Activated T-cell treated with anti-CD3 and anti-CD28 coated beads, Interleukin-2, amount 50 U/mL, for 72 hours (primary cell): ENCODE data around the gene SLC26A3. TPM values are rescaled to one million over a fixed set of nuclear protein-coding genes. Genes with fewer than 3 reads are reported as not detected.

Source experiments
- ATAC-seq, 2 donors: fragments of 150-1000 bp; cut with Tn5 transposase; replicated peaks in 1 of 2; 2 replicates each; pipeline ENCODE4 v1.10.0; 2021; ENCODE audit warnings: moderate library complexity in 2 of 2, mild to moderate bottlenecking in 1 of 2
- DNase-seq, 2 donors: peaks; one replicate each; pipeline ENCODE4 v3.0.0; 2021 to 2022; ENCODE audit warnings: mixed read lengths in 1 of 2
- H3K27ac Mint-ChIP-seq: one replicate; pipeline ENCODE4 v1.8.0; 2022; ENCODE audit warnings: mild to moderate bottlenecking, moderate library complexity, mixed read lengths
- H3K27me3 Mint-ChIP-seq: one replicate; pipeline ENCODE4 v1.8.0; 2022; ENCODE audit warnings: low read depth, mixed read lengths
- H3K36me3 Mint-ChIP-seq, 2 donors: one replicate each; pipeline ENCODE4 v1.8.0; 2022; ENCODE audit warnings: mixed read lengths in 2 of 2, mild to moderate bottlenecking in 1 of 2; ENCODE audit not compliant: insufficient read depth in 2 of 2
- H3K4me1 Mint-ChIP-seq: one replicate; pipeline ENCODE4 v1.8.0; 2022; ENCODE audit warnings: low read depth, mixed read lengths
- H3K4me3 Mint-ChIP-seq, 2 donors: one replicate each; pipeline ENCODE4 v1.8.0; 2022; ENCODE audit warnings: mild to moderate bottlenecking in 2 of 2, mixed read lengths in 2 of 2, moderate library complexity in 2 of 2
- H3K9me3 Mint-ChIP-seq, 2 donors: one replicate each; pipeline ENCODE4 v1.8.0; 2022; ENCODE audit warnings: mixed read lengths in 2 of 2
- total RNA-seq, 2 donors: library from RNA; stranded (reverse); gene quantifications; one replicate each; pipeline ENCODE4 v1.2.3, GENCODE V29; 2022

The SLC26A3 gene
- total RNA-seq, 2 donors from 2014 or later, result not detected

DNA sequence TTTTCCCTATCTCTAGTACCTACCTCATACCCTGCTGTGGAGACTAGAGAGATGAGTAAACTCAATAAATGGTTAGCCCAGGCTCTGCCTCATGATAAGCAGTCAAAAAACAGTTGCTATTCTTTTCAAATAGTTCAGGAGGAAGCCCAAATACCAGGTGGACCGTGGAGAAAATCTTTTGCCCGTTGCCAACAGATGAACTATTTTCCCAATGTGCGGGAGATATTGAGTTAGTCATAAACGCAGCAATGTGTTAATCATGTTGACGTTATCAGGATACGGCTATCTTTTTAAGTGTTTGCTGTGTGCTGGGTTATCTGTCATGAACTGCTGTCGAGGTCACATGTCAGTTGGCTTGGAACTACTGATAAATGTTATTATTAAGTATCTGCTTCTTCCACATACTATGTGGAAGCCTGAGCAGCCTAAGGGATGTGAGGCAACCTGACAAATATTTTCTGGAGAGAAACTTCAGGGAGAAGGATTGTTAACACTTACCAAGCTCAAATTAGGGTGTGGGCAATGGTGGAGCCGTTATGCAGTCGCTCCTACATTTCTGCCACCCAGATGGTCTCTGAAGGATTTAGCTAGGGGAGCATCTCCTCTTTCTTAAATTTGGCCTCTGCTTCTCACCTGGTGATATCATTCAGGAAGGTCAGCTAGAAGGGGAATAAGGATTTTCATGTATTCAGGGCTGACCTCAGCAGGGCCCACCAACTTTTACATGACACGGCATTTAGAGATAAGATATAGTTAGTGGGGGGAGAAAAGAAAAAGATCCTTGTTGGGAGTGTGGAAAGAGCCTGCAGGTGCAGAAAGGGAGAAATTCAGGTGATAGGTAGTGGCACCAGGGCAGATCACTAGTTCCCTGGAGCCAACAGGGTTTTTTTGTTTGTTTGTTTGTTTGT lies 33.5 kb upstream of the SLC26A3 start:
- ATAC-seq (no peak), DNase-seq (no peak)
- Mint-ChIP-seq H3K9me3 (peaks cover 5% of the 10 kb centered on the region in 2 donors), H3K27ac (peak overlapping the region; percentile 5), H3K27me3 (peaks cover 27% of the 10 kb centered on the region), H3K36me3 (peaks cover 3 to 6% of the 10 kb centered on the region in 2 donors), H3K4me3 (no peak overlapping the region), H3K4me1 (no peaks in the 10 kb centered on the region)

DNA sequence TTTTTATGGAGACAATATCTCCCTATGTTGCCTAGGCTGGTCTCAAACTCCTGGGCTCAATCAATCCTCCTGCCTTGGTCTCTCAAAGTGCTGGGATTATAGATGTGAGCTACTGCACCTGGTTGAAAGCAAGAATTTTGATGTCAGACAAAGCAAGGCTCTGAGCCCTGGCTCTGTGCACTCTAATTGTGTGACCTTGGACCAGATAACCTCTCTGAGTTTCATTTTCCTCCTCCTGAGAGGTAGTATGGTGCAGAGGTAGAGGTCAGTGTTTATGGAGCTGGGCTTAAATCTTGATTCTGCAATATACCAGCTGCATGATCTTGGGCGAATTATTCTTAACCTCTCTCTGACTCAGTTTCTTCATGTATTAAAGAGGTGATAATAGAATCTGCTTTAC lies 31.4 kb upstream of the SLC26A3 start:
- DNase-seq (no peak), ATAC-seq (no peak)
- no peaks in the 10 kb centered on the region for H3K4me1 Mint-ChIP-seq
- H3K9me3 Mint-ChIP-seq, result peaks cover 3 to 5% of the 10 kb centered on the region in 2 donors
- no peak overlapping the region for H3K27ac Mint-ChIP-seq
- H3K36me3 Mint-ChIP-seq, result peaks cover 0 to 2% of the 10 kb centered on the region in 2 donors
- H3K4me3 Mint-ChIP-seq, result no peak overlapping the region
- peaks cover 20% of the 10 kb centered on the region for H3K27me3 Mint-ChIP-seq

DNA sequence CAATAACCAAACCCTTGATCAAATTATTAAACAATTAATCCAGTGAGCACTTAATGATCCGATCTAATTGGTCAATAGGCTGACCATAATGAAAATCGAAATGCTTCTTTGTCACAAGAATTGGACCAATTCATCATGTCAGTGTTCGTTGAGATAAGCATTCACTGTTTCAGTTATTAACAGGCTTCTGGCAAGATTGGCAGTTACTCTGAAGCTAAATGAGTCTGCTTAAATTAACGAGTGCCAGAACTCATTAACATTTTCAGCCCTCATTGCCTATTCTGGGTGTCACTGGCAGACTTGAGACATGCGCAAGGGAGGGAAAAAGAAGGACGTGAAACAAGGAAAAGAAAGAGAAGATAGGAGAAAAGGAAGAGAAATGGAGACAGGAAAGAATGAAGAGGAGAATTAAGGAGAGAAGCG lies 30.7 kb upstream of the SLC26A3 start:
- Mint-ChIP-seq H3K4me3 (no peak overlapping the region), H3K4me1 (no peaks in the 10 kb centered on the region), H3K27me3 (peaks cover 20% of the 10 kb centered on the region), H3K9me3 (peaks cover 3 to 5% of the 10 kb centered on the region in 2 donors), H3K27ac (no peak overlapping the region), H3K36me3 (peaks cover 0 to 2% of the 10 kb centered on the region in 2 donors)
- DNase-seq (no peak), ATAC-seq (no peak)

DNA sequence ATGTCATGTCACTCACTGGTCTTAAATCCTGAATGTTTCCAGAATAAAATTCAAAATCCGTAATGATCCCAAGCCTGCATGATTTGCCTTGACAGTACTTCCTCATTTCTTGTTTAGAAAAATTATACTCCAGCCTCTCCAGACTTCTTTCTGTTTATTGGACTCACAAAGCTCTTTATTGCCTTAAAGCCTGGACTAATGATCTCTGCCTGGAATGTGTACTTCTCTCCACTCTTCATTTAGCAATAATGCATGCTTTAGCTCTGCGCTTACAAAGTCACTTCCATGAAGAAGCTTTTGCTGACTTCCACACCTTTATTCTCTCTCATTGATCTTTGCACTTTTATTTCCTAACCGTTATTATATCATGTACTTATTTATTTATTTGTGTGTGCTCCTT lies 27.4 kb upstream of the SLC26A3 start:
- H3K27ac Mint-ChIP-seq, result no peak overlapping the region
- H3K4me1 Mint-ChIP-seq, result no peaks in the 10 kb centered on the region
- H3K9me3 Mint-ChIP-seq, result peaks cover 3 to 5% of the 10 kb centered on the region in 2 donors
- peaks cover 0 to 2% of the 10 kb centered on the region in 2 donors for H3K36me3 Mint-ChIP-seq
- DNase-seq, result no peak
- ATAC-seq, result no peak
- peaks cover 13% of the 10 kb centered on the region for H3K27me3 Mint-ChIP-seq
- H3K4me3 Mint-ChIP-seq, result no peak overlapping the region

DNA sequence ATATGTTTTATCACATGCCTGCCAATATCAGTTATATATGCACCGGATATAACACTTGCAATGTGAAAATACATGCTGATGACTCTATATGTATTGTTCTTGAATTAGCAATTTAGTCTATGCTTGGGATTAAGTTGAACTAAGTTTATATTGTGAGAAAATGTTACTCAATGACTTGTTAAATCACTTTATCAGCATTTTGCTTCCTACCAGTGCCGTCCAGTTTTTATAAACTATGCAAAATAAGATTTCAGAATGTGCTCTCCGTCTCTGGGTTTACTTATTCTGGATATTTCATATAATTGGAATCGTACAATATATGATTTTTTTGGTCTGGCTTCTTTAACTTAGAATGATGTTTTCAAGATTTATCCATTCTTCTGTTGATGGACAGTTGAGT lies 25.5 kb upstream of the SLC26A3 start:
- H3K27ac Mint-ChIP-seq, result no peak overlapping the region

DNA sequence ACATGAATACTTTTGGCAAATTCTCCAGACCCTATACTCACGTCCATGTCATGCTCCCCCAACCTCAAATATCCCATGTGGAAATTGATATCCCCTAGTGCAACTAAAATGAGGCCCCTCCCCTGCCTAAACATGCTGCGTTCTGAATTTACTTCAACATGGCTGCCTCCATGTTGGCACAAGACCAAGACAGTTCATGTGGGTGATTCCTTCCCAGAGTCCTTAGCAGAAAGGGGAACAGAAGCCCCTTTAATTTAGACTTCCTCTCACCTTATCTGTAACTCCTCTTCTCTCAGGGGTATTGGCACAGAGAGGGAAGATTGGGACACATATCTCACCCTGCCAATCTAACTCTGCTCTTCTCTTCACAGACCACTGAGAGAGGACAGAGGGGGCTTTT lies 24.5 kb upstream of the SLC26A3 start:
- DNase-seq (no peak), ATAC-seq (no peak)
- no peaks in the 10 kb centered on the region for H3K4me1 Mint-ChIP-seq
- H3K27me3 Mint-ChIP-seq, result peaks cover 2% of the 10 kb centered on the region
- H3K4me3 Mint-ChIP-seq, result no peak overlapping the region
- H3K36me3 Mint-ChIP-seq, result peaks cover 0 to 2% of the 10 kb centered on the region in 2 donors
- no peak overlapping the region for H3K27ac Mint-ChIP-seq
- peaks cover 3 to 9% of the 10 kb centered on the region in 2 donors for H3K9me3 Mint-ChIP-seq

More for the DNA sequence above, 25.5 kb upstream of the SLC26A3 start:
- DNase-seq, result no peak
- no peak for ATAC-seq
- H3K4me1 Mint-ChIP-seq, result no peaks in the 10 kb centered on the region
- H3K9me3 Mint-ChIP-seq, result peaks cover 3 to 9% of the 10 kb centered on the region in 2 donors
- peaks cover 0 to 2% of the 10 kb centered on the region in 2 donors for H3K36me3 Mint-ChIP-seq
- peaks cover 8% of the 10 kb centered on the region for H3K27me3 Mint-ChIP-seq
- H3K4me3 Mint-ChIP-seq, result no peak overlapping the region

DNA sequence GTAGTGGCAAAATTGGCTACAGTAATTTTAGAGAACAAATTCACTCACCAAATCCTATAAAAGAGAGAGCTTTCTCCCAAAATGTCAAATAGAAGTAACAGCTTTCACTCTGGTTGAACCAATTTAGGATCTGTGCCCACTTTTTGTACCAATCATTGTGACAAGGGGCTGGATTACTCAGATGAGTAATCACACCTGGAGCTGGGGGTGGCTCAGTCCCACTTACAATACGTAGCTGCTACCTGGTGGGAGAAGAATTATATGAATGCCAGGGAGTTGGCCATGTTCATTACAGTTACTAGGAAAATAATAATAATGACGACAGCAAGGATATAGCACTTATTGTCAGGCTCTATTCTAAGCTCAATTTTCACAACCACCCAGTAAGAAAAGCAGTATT lies 23.4 kb upstream of the SLC26A3 start:
- Mint-ChIP-seq H3K4me3 (no peak overlapping the region), H3K36me3 (peaks cover 0 to under 1% of the 10 kb centered on the region in 2 donors), H3K9me3 (peaks cover under 1 to 7% of the 10 kb centered on the region in 2 donors), H3K4me1 (no peaks in the 10 kb centered on the region), H3K27me3 (no peaks in the 10 kb centered on the region), H3K27ac (no peak overlapping the region)
- DNase-seq, result no peak
- ATAC-seq, result no peak

DNA sequence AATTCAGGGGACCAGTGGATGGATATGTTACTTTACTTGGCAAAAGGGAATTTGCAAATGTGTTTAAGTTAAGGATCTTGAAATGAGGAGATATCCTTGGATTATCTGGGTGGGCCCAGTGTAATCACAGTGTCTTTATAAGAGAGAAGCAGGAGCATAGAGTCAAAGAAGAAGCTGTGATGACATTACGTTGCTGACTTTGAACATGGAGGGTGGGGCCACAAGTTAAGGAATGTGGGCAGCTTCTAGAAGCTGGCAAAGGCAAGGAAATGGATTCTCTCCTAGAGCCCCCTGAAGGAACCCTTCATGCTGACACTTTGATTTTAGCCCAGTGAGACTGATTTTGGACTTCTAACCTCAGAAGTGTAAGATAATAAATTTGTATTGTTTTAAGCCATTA lies 21.8 kb upstream of the SLC26A3 start:
- Mint-ChIP-seq H3K4me1 (no peaks in the 10 kb centered on the region), H3K27me3 (no peaks in the 10 kb centered on the region), H3K36me3 (no peaks in the 10 kb centered on the region), H3K27ac (no peak overlapping the region), H3K4me3 (no peak overlapping the region), H3K9me3 (peaks cover 0 to 4% of the 10 kb centered on the region in 2 donors)
- DNase-seq (no peak), ATAC-seq (no peak)

DNA sequence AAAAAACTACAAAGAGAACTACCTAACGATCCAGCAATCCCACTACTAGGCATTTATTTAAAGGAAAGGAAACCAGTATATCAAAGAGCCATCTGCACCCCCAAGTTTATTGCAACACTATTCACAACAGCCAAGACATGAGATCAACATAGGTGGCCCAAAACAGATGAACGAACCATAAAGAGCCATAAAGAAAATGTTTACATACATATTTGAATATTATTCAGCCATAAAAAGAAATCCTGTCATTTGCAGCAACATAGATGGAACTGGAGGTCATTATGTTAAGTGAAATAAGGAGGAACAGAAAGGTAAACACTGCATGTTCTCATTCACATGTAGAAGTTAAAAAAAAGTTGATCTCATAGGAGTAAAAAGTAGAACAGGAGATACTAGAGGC lies 15.6 kb upstream of the SLC26A3 start:
- peaks cover 28% of the 10 kb centered on the region for H3K4me1 Mint-ChIP-seq
- no peaks in the 10 kb centered on the region for H3K9me3 Mint-ChIP-seq
- ATAC-seq (no peak), DNase-seq (no peak)
- H3K4me3 Mint-ChIP-seq, result no peak overlapping the region
- no peak overlapping the region for H3K27ac Mint-ChIP-seq
- no peaks in the 10 kb centered on the region for H3K36me3 Mint-ChIP-seq
- no peaks in the 10 kb centered on the region for H3K27me3 Mint-ChIP-seq

DNA sequence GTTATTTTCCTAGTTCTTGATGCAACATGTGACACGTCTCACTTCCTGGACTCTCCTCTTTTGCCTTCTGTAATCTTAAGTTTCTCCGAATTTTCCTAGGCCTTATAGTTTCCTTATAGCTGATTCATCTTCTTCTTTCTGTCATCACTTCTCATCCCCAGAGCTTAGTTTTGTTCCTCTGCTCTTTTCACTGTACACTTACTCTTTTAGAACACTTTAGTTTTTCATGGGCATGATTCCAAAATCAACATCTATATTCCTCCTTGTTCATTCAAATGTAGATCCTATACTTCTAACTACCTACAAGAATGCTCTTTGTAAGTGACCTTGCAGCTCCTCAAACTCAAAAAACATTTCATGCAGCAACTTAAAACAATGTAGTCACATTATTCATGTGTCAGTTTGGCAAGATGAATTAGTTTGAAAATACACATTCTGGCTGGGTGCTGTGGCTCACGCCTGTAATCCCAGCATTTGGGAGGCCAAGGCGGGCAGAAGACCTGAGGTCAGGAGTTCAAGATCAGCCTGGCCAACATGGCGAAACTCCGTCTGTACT lies 13.1 kb upstream of the SLC26A3 start:
- Mint-ChIP-seq H3K4me1 (peaks cover 34% of the 10 kb centered on the region), H3K4me3 (peak overlapping the region; percentile 42 to 74), H3K9me3 (no peaks in the 10 kb centered on the region), H3K27me3 (no peaks in the 10 kb centered on the region), H3K27ac (peak overlapping the region; percentile 82), H3K36me3 (no peaks in the 10 kb centered on the region)
- DNase-seq, result no peak
- no peak for ATAC-seq

DNA sequence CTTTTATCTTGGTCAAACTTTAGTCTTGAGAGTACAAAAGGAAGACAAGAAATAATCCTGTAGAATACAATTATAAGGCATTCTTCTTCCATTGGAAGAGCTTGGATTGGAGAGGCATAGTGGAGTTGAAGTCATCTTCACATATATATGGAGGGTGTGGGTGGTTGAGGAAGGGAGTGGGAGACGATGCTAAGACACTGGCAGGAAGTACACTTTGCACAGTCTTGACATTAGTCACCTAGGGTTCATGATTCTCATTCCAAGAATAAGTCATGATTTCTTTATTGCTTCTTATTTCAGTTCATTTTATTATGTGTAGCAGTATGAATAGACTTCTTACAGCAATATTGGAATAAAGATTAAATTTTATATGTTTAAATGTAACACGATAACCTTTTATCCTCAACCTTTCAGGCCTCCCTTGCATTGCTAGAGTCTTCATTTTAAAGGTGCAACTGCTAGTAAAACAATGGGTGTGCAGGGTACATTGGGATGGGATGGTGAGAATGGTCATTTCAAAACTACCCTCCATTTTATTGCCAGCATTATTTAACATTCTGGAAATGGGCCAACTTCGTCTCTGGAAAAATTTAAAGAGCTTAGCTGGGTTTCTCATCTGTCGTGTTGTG lies 12.3 kb upstream of the SLC26A3 start:
- peak overlapping the region; percentile 82 for H3K27ac Mint-ChIP-seq
- peaks cover 34% of the 10 kb centered on the region for H3K4me1 Mint-ChIP-seq
- ATAC-seq (peak; percentile 90), DNase-seq (peak; percentile 45 to 55)
- H3K27me3 Mint-ChIP-seq, result no peaks in the 10 kb centered on the region
- H3K36me3 Mint-ChIP-seq, result no peaks in the 10 kb centered on the region
- H3K4me3 Mint-ChIP-seq, result peak overlapping the region in 1 of 2 donors; percentile 74
- H3K9me3 Mint-ChIP-seq, result no peaks in the 10 kb centered on the region

DNA sequence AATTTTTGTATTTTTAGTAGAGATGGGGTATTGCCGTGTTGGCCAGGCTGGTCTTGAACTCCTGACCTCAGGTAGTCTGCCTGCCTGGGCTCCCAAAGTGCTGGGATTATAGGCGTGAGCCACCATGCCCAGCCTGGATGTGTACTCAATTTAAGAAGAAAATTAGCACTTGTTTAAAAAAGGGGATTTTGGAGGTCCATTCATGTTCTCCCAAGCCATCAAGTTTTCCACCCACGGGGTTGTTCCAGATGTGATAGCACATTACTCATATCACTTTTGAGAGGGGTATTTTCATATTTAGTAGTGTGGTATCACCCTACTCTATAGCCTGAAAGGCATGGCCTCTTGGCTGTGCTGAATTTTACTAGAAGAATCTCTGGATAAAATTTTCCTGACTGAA lies 10.5 kb upstream of the SLC26A3 start:
- no peaks in the 10 kb centered on the region for H3K27me3 Mint-ChIP-seq
- H3K36me3 Mint-ChIP-seq, result no peaks in the 10 kb centered on the region
- H3K4me3 Mint-ChIP-seq, result peak overlapping the region; percentile 25 to 63
- DNase-seq (peak; percentile 50 to 58), ATAC-seq (peak; percentile 76 to 79)
- H3K9me3 Mint-ChIP-seq, result no peaks in the 10 kb centered on the region
- peaks cover 34% of the 10 kb centered on the region for H3K4me1 Mint-ChIP-seq
- peak overlapping the region; percentile 53 for H3K27ac Mint-ChIP-seq

DNA sequence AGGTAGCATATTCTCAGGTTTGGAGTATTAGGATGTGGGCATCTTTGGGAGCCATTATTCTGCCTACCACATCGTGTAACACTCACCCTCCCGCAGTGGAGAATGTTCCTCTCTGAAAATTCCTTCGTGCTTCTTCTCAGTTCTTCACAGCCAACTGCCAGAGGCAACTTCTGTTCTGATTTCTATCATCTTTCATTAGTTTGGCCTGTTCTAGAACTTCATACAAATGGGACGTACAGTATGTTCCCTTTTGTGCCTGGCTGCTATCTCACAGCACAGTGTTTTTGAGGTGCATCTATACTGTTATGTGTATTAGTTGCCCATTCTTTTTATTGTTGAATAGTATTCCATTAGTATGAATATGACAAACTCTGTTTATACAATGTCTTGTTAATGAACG lies 8.9 kb upstream of the SLC26A3 start:
- DNase-seq (no peak), ATAC-seq (no peak)
- Mint-ChIP-seq H3K4me1 (peaks cover 34% of the 10 kb centered on the region), H3K9me3 (no peaks in the 10 kb centered on the region), H3K36me3 (no peaks in the 10 kb centered on the region), H3K27ac (no peak overlapping the region), H3K4me3 (no peak overlapping the region), H3K27me3 (no peaks in the 10 kb centered on the region)
